Fibroblast of lung (primary cell): ENCODE measurements around the gene WWC2.

ENCODE experiments used
- CTCF ChIP-seq, 2 donors: IDR thresholded peaks in 1 of 2; conservative IDR thresholded peaks in 1 of 2; 1 replicate in 1 of 2; 2 replicates in 1 of 2; pipeline ENCODE4 v1.5.1; 2011 to 2012; ENCODE audit warnings: low read length in 2 of 2, control low read depth in 1 of 2, inconsistent platforms in 1 of 2, low read depth in 1 of 2, mild to moderate bottlenecking in 1 of 2
- EZH2 ChIP-seq: IDR thresholded peaks from 2 replicates; pipeline ENCODE4 v1.5.1; 2012; ENCODE audit warnings: low read length, control low read depth, mild to moderate bottlenecking; ENCODE audit errors: missing control alignments

- TF ChIP-seq CTCF (conservative IDR thresholded peaks at IDR 0.05 in 1 of 2, IDR thresholded peaks at IDR 0.05 in 1 of 2; ENCODE audit: low read depth in 1 of 2, low read length in 2 of 2) (no peak), EZH2 (no peak)
Observed at GRCh38 chr4:183366206-183366835, 267.3 kb downstream of the WWC2 start.
